PFSK-1 (cell line): Measurements from ENCODE around the gene CC2D1A.

ENCODE experiments used
- FOXP2 ChIP-seq: optimal IDR thresholded peaks from 2 replicates; pipeline ENCODE3; 2011; ENCODE audit warnings: borderline replicate concordance, control low read depth, inconsistent platforms; ENCODE audit not compliant: insufficient read depth; ENCODE audit errors: extremely low read length, extremely low read depth
- POLR2AphosphoS5 ChIP-seq: IDR thresholded peaks from 2 replicates; pipeline ENCODE4 v1.6.1; 2012; ENCODE audit warnings: low read depth, mild to moderate bottlenecking, control low read depth, low read length, moderate library complexity
- SIN3A ChIP-seq: IDR thresholded peaks from 2 replicates; pipeline ENCODE4 v1.6.1; 2012; ENCODE audit warnings: mild to moderate bottlenecking, low read length, moderate library complexity, borderline replicate concordance; ENCODE audit not compliant: insufficient read depth
- TAF1 ChIP-seq: IDR thresholded peaks from 2 replicates; pipeline ENCODE4 v1.6.1; 2012; ENCODE audit warnings: low read length, control low read depth, borderline replicate concordance; ENCODE audit not compliant: insufficient read depth
- TF ChIP-seq, protein P1 (sequence below), 2 experiments: IDR thresholded peaks; 2 replicates each; pipeline versions ENCODE4 v1.6.1 to v1.8.0; 2011 to 2012; ENCODE audit warnings: low read depth in 2 of 2, low read length in 2 of 2, control low read depth in 1 of 2, inconsistent platforms in 1 of 2, mild to moderate bottlenecking in 1 of 2, moderate library complexity in 1 of 2; ENCODE audit not compliant: insufficient read depth in 1 of 2

Gene CC2D1A

DNA sequence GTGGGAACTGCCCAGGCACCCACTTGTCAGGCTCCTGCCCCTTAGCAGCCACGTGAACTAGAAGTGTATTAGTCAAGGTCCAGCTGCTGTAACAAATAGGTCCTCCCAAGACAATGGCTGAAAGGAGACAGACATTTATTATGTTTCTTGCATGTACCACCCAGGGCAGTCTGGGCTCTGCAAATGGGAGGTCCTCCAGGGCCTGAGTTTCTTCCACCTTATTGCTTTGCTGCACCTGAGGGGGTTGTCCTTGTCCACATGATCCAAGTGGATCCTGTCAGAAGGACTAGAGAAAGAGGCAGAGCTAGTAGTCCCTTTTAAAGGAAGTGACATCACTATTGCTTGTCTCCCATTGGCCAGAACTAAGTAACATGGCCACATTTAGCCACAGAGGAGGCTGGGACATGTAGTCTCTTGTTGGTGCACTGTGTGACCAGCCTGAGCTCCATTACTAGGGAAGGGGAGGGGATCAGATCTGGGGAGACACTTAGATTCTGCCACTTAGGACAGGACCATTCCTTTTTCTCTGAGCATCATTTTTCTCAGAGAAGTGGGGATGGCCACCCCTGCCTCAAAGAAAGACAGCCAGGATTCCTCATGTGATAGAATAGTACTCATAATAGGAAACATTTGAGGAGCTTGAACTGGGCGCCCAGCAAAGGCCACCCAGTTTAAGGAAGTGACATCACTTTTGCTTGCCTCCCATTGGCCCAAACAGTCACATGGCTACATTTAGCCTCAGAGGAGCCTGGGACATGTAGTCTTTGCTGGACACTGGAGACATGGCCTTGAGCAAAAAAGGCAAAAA lies 15.1 kb downstream of the CC2D1A start:
- no peak for TF ChIP-seq SIN3A
- no peak for TF ChIP-seq POLR2AphosphoS5
- no peak for TF ChIP-seq FOXP2
- TF ChIP-seq, protein P1, sequence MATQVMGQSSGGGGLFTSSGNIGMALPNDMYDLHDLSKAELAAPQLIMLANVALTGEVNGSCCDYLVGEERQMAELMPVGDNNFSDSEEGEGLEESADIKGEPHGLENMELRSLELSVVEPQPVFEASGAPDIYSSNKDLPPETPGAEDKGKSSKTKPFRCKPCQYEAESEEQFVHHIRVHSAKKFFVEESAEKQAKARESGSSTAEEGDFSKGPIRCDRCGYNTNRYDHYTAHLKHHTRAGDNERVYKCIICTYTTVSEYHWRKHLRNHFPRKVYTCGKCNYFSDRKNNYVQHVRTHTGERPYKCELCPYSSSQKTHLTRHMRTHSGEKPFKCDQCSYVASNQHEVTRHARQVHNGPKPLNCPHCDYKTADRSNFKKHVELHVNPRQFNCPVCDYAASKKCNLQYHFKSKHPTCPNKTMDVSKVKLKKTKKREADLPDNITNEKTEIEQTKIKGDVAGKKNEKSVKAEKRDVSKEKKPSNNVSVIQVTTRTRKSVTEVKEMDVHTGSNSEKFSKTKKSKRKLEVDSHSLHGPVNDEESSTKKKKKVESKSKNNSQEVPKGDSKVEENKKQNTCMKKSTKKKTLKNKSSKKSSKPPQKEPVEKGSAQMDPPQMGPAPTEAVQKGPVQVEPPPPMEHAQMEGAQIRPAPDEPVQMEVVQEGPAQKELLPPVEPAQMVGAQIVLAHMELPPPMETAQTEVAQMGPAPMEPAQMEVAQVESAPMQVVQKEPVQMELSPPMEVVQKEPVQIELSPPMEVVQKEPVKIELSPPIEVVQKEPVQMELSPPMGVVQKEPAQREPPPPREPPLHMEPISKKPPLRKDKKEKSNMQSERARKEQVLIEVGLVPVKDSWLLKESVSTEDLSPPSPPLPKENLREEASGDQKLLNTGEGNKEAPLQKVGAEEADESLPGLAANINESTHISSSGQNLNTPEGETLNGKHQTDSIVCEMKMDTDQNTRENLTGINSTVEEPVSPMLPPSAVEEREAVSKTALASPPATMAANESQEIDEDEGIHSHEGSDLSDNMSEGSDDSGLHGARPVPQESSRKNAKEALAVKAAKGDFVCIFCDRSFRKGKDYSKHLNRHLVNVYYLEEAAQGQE (IDR thresholded peaks at IDR 0.05; ENCODE audit: insufficient read depth in 1 of 2, low read depth in 2 of 2, low read length in 2 of 2): no peak
- no peak for TF ChIP-seq TAF1

DNA sequence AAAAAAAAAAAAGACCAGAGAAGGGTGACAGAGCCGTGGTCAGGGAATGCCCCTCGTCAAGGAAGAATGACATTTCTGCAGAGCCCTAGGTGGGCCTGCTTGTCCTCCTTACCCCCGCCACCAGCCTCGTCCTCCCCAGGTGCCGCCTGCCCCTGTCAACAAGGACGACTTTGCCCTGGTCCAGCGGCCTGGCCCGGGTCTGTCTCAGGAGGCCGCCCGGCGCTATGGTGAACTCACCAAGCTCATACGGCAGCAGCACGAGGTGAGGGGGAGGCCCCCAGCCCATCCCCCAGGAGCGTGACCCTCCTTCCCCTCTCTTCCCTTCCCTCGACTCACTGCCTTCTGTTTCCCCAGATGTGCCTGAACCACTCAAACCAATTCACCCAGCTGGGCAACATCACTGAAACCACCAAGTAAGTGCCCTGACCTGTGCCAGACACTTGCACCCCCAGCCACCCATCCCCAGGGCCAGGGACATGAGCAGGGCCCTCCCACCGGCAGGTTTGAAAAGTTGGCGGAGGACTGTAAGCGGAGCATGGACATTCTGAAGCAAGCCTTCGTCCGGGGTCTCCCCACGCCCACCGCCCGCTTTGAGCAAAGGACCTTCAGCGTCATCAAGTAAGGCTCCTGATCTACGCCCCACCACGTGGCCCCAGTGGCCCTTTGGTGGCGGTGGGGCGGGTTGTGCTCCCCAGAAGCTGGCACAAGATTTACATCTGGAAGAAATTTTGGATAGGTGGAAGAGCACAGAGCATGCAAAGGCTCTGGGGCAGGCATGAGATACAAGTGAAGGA lies 17.4 kb downstream of the CC2D1A start:
- TF ChIP-seq POLR2AphosphoS5: no peak

DNA sequence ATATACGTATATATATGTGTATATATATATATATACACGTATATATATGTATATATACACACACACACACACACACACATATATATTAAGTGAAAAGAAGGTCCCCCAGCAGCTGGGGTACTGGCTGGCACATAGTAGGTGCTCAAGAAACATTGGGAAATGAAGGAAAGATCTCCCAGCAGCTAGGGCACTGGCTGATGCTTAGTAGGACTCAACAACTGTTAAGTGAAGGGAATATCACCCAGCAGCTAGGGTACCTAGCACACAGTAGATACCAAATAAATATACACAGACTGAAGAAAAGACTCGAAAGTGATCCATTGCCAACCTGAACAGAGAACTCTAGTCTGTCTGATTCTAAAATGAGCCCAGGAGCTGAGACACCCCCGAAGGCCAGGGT lies 20.0 kb downstream of the CC2D1A start:
- TF ChIP-seq, protein P1 (IDR thresholded peaks at IDR 0.05; ENCODE audit: insufficient read depth in 1 of 2, low read depth in 2 of 2, low read length in 2 of 2): no peak
- TF ChIP-seq POLR2AphosphoS5: no peak
- TF ChIP-seq FOXP2: no peak
- no peak for TF ChIP-seq TAF1

DNA sequence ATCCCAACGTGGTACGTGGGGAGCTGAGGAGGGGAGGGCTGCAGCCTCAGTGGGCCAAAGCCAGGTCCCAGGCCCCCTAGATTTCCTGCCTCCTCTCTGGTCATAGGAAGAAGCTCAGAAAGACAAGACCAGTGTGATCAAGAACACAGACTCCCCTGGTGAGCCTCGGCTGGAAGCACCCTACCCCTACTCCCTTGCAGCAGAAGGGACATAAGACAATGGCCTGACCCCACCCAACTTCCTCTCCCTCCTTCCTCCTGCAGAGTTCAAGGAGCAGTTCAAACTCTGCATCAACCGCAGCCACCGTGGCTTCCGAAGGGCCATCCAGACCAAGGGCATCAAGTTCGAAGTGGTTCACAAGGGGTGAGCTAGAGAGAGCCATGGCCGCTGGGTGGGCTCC lies 20.7 kb downstream of the CC2D1A start:
- TF ChIP-seq SIN3A (no peak), TAF1 (no peak), POLR2AphosphoS5 (no peak), FOXP2 (no peak)
- TF ChIP-seq, protein P1 (IDR thresholded peaks at IDR 0.05; ENCODE audit: insufficient read depth in 1 of 2, low read depth in 2 of 2, low read length in 2 of 2): no peak

DNA sequence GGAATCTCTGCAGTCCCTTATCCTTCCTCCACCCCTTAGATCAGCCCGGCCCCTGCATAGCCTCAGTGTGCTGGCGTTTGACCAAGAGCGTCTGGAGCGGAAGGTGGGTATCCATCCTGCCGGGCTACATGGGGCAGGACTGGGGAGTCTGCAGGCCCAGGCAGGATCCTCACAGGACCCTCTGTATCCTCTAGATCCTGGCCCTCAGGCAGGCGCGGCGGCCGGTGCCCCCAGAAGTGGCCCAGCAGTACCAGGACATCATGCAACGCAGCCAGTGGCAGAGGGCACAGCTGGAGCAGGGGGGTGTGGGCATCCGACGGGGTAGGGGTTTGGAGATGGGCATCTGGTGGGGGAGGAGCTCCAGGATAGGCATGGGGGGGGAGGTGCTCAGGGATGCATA lies 23.3 kb downstream of the CC2D1A start:
- TF ChIP-seq, protein P1 (IDR thresholded peaks at IDR 0.05; ENCODE audit: insufficient read depth in 1 of 2, low read depth in 2 of 2, low read length in 2 of 2): no peak
- TF ChIP-seq TAF1: no peak
- no peak for TF ChIP-seq SIN3A
- TF ChIP-seq FOXP2: no peak
- TF ChIP-seq POLR2AphosphoS5: no peak
